ENCODE data around the gene CDKN2B.

GRCh38 chr9:22033012-22033630 lies 24.0 kb upstream of the CDKN2B start:
- TF ChIP-seq, protein P1, sequence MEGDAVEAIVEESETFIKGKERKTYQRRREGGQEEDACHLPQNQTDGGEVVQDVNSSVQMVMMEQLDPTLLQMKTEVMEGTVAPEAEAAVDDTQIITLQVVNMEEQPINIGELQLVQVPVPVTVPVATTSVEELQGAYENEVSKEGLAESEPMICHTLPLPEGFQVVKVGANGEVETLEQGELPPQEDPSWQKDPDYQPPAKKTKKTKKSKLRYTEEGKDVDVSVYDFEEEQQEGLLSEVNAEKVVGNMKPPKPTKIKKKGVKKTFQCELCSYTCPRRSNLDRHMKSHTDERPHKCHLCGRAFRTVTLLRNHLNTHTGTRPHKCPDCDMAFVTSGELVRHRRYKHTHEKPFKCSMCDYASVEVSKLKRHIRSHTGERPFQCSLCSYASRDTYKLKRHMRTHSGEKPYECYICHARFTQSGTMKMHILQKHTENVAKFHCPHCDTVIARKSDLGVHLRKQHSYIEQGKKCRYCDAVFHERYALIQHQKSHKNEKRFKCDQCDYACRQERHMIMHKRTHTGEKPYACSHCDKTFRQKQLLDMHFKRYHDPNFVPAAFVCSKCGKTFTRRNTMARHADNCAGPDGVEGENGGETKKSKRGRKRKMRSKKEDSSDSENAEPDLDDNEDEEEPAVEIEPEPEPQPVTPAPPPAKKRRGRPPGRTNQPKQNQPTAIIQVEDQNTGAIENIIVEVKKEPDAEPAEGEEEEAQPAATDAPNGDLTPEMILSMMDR (conservative IDR thresholded peaks at IDR 0.05; ENCODE audit: low read depth, low read length) = no peak
- TF ChIP-seq POLR2A (IDR thresholded peaks at IDR 0.05; ENCODE audit: low read depth, low read length) (no peak), USF2 (IDR thresholded peaks at IDR 0.05; ENCODE audit: low read depth, low read length) (no peak), RAD21 (IDR thresholded peaks at IDR 0.05; ENCODE audit: low read length) (no peak), CEBPB (IDR thresholded peaks at IDR 0.05; ENCODE audit: low read depth, low read length) (no peak), MAFK (IDR thresholded peaks at IDR 0.05; ENCODE audit: low read depth, low read length) (no peak), RFX5 (IDR thresholded peaks at IDR 0.05; ENCODE audit: low read depth, low read length) (no peak), RCOR1 (IDR thresholded peaks at IDR 0.05; ENCODE audit: insufficient replicate concordance, low read length) (no peak), BHLHE40 (IDR thresholded peaks at IDR 0.05; ENCODE audit: low read depth, low read length) (no peak), FOS (IDR thresholded peaks at IDR 0.05; ENCODE audit: low read depth, low read length) (no peak), CHD1 (IDR thresholded peaks at IDR 0.05; ENCODE audit: low read depth, low read length) (no peak)

Data from IMR-90 (cell line).